Activated CD8-positive, alpha-beta T cell treated with anti-CD3 and anti-CD28 coated beads for 36 hours (primary cell): ENCODE results near the gene UBA7. TPM values are rescaled to one million over a fixed set of nuclear protein-coding genes. Genes with fewer than 3 reads are reported as not detected.

Experiments
- ATAC-seq: fragments of 200-7000 bp; cut with Tn5 transposase; one replicate; pipeline ENCODE4 v1.10.0; 2021; ENCODE audit warnings: mild to moderate bottlenecking, moderate library complexity
- CTCF ChIA-PET: fragments of 350-600 bp; sonication (Branson Sonifier 250); formaldehyde crosslinking; loops from one replicate; lab custom pipeline; 2021; ENCODE audit warnings: antibody characterized with exemption; lab: Charles Lee
- POLR2A ChIA-PET: fragments of 350-600 bp; sonication (Branson Sonifier 250); formaldehyde crosslinking; loops from one replicate; lab custom pipeline; 2021; ENCODE audit warnings: antibody characterized with exemption; lab: Charles Lee
- DNase-seq: peaks from one replicate; pipeline ENCODE4 v3.0.0-alpha.2; 2020
- H3K27ac Mint-ChIP-seq: one replicate; pipeline ENCODE4 v1.8.0; 2021; ENCODE audit warnings: mild to moderate bottlenecking, mixed read lengths
- H3K27me3 Mint-ChIP-seq: one replicate; pipeline ENCODE4 v1.8.0; 2021; ENCODE audit warnings: mixed read lengths
- H3K36me3 Mint-ChIP-seq: one replicate; pipeline ENCODE4 v1.8.0; 2021; ENCODE audit warnings: low read depth, mixed read lengths
- H3K4me1 Mint-ChIP-seq: one replicate; pipeline ENCODE4 v1.8.0; 2021; ENCODE audit warnings: low read depth, mixed read lengths
- H3K4me3 Mint-ChIP-seq: one replicate; pipeline ENCODE4 v1.8.0; 2021; ENCODE audit warnings: mild to moderate bottlenecking, moderate library complexity, mixed read lengths
- H3K9me3 Mint-ChIP-seq: one replicate; pipeline ENCODE4 v1.8.0; 2021; ENCODE audit warnings: mixed read lengths
- CTCF ChIP-seq: fragments of 200-600 bp; IDR thresholded peaks from one replicate; pipeline ENCODE4 v1.8.0; 2022; ENCODE audit warnings: antibody characterized with exemption, mild to moderate bottlenecking
- intact Hi-C: fragments of 100-400 bp; cut with micrococcal nuclease; formaldehyde crosslinking; loops from one replicate; pipeline ENCODE4 v1.10.0; 2022
- total RNA-seq, 2 experiments: library from RNA; stranded (reverse); gene quantifications; one replicate each; pipeline ENCODE4 v1.2.3, GENCODE V29; 2021

UBA7 gene
- total RNA-seq, 2 experiments from 2014 or later = 69.9 to 72.3 TPM

GRCh38 chr3:49841806-49842205 lies 28.1 kb upstream of the UBA7 start:
- DNase-seq (no peak), ATAC-seq (no peak)
- intact Hi-C loops = no loop called here
- Mint-ChIP-seq H3K27me3 (no peaks in the 10 kb centered on the region), H3K4me3 (no peak overlapping the region), H3K36me3 (peaks cover 15% of the 10 kb centered on the region), H3K27ac (no peak overlapping the region), H3K9me3 (no peaks in the 10 kb centered on the region), H3K4me1 (peaks cover 1% of the 10 kb centered on the region)
- ChIA-PET POLR2A (interaction anchor here (2.0 kb wide), 1 partner anchor 14 kb away, joined by 4 read pairs; no protein-coding TSS in a partner anchor), CTCF (interaction anchor here (0.7 to 22.5 kb wide), 4 partner anchors 8 to 44 kb away, joined by 3 to 412 read pairs (median 3); partner anchors contain the start of genes CDHR4, INKA1 and UBA7)
- no peak for TF ChIP-seq CTCF

GRCh38 chr3:49841126-49841696 lies 27.5 kb upstream of the UBA7 start:
- intact Hi-C loops = no loop called here
- ChIA-PET CTCF (interaction anchor here (0.7 to 22.5 kb wide), 6 partner anchors 9 to 44 kb away, joined by 3 to 412 read pairs (median 3); partner anchors contain the start of genes CDHR4, INKA1, TRAIP and UBA7), POLR2A (interaction anchor here (1.2 to 3.9 kb wide), 3 partner anchors 14 to 37 kb away, joined by 3 to 37 read pairs (median 4); partner anchors contain the start of gene INKA1)
- DNase-seq (peak; percentile 50), ATAC-seq (peak; percentile 58)
- TF ChIP-seq CTCF = peak; percentile 45
- Mint-ChIP-seq H3K4me3 (no peak overlapping the region), H3K27ac (no peak overlapping the region), H3K9me3 (no peaks in the 10 kb centered on the region), H3K36me3 (peaks cover 13% of the 10 kb centered on the region), H3K27me3 (no peaks in the 10 kb centered on the region), H3K4me1 (peaks cover 1% of the 10 kb centered on the region)

- ChIA-PET CTCF (interaction anchor here (1.9 to 22.5 kb wide), 4 partner anchors 12 to 301 kb away, joined by 10 to 412 read pairs (median 28); partner anchors contain the start of genes CDHR4, INKA1, TRAIP and UBA7), POLR2A (interaction anchor here (1.2 to 3.9 kb wide), 2 partner anchors 30 to 37 kb away, joined by 3 to 37 read pairs; partner anchors contain the start of gene INKA1)
- Mint-ChIP-seq H3K27ac (no peak overlapping the region), H3K9me3 (no peaks in the 10 kb centered on the region), H3K36me3 (peaks cover 12% of the 10 kb centered on the region), H3K4me3 (no peak overlapping the region), H3K4me1 (peaks cover 1% of the 10 kb centered on the region), H3K27me3 (no peaks in the 10 kb centered on the region)
- intact Hi-C loops = no loop called here
- no peak for DNase-seq
- ATAC-seq = no peak
- no peak for TF ChIP-seq CTCF
Measured at GRCh38 chr3:49840388-49840787, 26.6 kb upstream of the UBA7 start.

GRCh38 chr3:49839193-49839809 lies 25.5 kb upstream of the UBA7 start:
- ChIA-PET CTCF (interaction anchor here (0.6 to 22.5 kb wide), 49 partner anchors 9 to 388 kb away, joined by 3 to 412 read pairs (median 4); partner anchors contain the start of genes AMIGO3, CAMKV, CDHR4 and INKA1), POLR2A (interaction anchor here (1.1 to 3.9 kb wide), 5 partner anchors 26 to 118 kb away, joined by 3 to 37 read pairs (median 4); partner anchors contain the start of genes INKA1 and UBA7)
- Mint-ChIP-seq H3K36me3 (peaks cover 18% of the 10 kb centered on the region), H3K4me3 (no peak overlapping the region), H3K4me1 (peaks cover 1% of the 10 kb centered on the region), H3K27ac (no peak overlapping the region), H3K9me3 (no peaks in the 10 kb centered on the region), H3K27me3 (no peaks in the 10 kb centered on the region)
- peak; percentile 90 for DNase-seq
- intact Hi-C loops = loop anchor here (2.0 kb wide), 1 partner anchor 36 kb away; the partner anchor contains the start of gene INKA1
- peak; percentile 93 for ATAC-seq
- peak; percentile 78 for TF ChIP-seq CTCF
